Liver (tissue), 9 donors: ENCODE measurements around the gene SH3BP5. TPM values are rescaled to one million over a fixed set of nuclear protein-coding genes. Genes with fewer than 3 reads are reported as not detected.

Experiments
- DNase-seq: peaks from one replicate; pipeline ENCODE4 v3.0.0-alpha.2; 2017; ENCODE audit warnings: low spot score
- H3K27ac ChIP-seq, 2 donors: one replicate each; pipeline ENCODE4 v1.7.0; 2013; ENCODE audit warnings: inconsistent platforms in 2 of 2, low read length in 2 of 2, control low read depth in 1 of 2, low read depth in 1 of 2, mild to moderate bottlenecking in 1 of 2
- H3K27me3 ChIP-seq, 4 donors: one replicate each; pipeline versions ENCODE4 v1.6.1 to v1.7.0; 2013; ENCODE audit warnings: low read length in 3 of 4, inconsistent platforms in 1 of 4, mild to moderate bottlenecking in 1 of 4, moderate library complexity in 1 of 4; ENCODE audit not compliant: control insufficient read depth in 4 of 4, insufficient read depth in 4 of 4
- H3K36me3 ChIP-seq, 4 donors: one replicate each; pipeline versions ENCODE4 v1.6.1 to v1.7.0; 2013; ENCODE audit warnings: low read length in 3 of 4, mild to moderate bottlenecking in 3 of 4, low read depth in 1 of 4, moderate library complexity in 1 of 4; ENCODE audit not compliant: control insufficient read depth in 4 of 4, insufficient read depth in 3 of 4
- H3K4me1 ChIP-seq, 4 donors: one replicate each; pipeline versions ENCODE4 v1.6.1 to v1.7.0; 2013; ENCODE audit warnings: low read length in 3 of 4, mild to moderate bottlenecking in 3 of 4, moderate library complexity in 1 of 4; ENCODE audit not compliant: control insufficient read depth in 4 of 4, insufficient read depth in 4 of 4
- H3K4me3 ChIP-seq, 3 donors: one replicate each; pipeline versions ENCODE4 v1.6.1 to v1.7.0; 2013; ENCODE audit warnings: low read length in 3 of 3, control low read depth in 1 of 3, low read depth in 1 of 3, mild to moderate bottlenecking in 1 of 3
- H3K9ac ChIP-seq, 2 donors: one replicate each; pipeline ENCODE4 v1.7.0; 2013; ENCODE audit warnings: low read length in 2 of 2, mild to moderate bottlenecking in 2 of 2, moderate library complexity in 2 of 2, control low read depth in 1 of 2, low read depth in 1 of 2
- H3K9me3 ChIP-seq, 4 donors: one replicate each; pipeline versions ENCODE4 v1.6.1 to v1.7.0; 2013; ENCODE audit warnings: low read length in 3 of 4; ENCODE audit not compliant: control insufficient read depth in 4 of 4
- ATF3 ChIP-seq: IDR thresholded peaks from 2 replicates; pipeline ENCODE4 v1.6.1; 2016; ENCODE audit warnings: antibody characterized with exemption
- CTCF ChIP-seq: fragments of 150-350 bp; IDR thresholded peaks from 2 replicates; pipeline ENCODE4 v1.5.1; 2017; ENCODE audit warnings: improper control_type of control experiment, low read depth, low read length; ENCODE audit not compliant: missing input control
- EGR1 ChIP-seq, 2 donors: IDR thresholded peaks; 2 replicates each; pipeline ENCODE4 v1.6.1; 2016 to 2018; ENCODE audit warnings: antibody characterized with exemption in 2 of 2, low read depth in 2 of 2
- FOXA1 ChIP-seq: IDR thresholded peaks from 2 replicates; pipeline ENCODE4 v1.6.1; 2016; ENCODE audit warnings: antibody characterized with exemption
- GABPA ChIP-seq, 2 donors: IDR thresholded peaks in 1 of 2; conservative IDR thresholded peaks in 1 of 2; 2 replicates each; pipeline ENCODE4 v1.6.1; 2016; ENCODE audit warnings: antibody characterized with exemption in 2 of 2, mild to moderate bottlenecking in 1 of 2, moderate library complexity in 1 of 2
- HNF4A ChIP-seq, 2 donors: conservative IDR thresholded peaks; 2 replicates each; pipeline ENCODE4 v1.6.1; 2016; ENCODE audit warnings: antibody characterized with exemption in 2 of 2, mild to moderate bottlenecking in 2 of 2
- HNF4G ChIP-seq: IDR thresholded peaks from 2 replicates; pipeline ENCODE4 v1.6.1; 2016; ENCODE audit warnings: antibody characterized with exemption
- JUND ChIP-seq, 2 donors: IDR thresholded peaks; 2 replicates each; pipeline ENCODE4 v1.6.1; 2016; ENCODE audit warnings: antibody characterized with exemption in 2 of 2
- MAX ChIP-seq: IDR thresholded peaks from 2 replicates; pipeline ENCODE4 v1.6.1; 2016; ENCODE audit warnings: antibody characterized with exemption
- RAD21 ChIP-seq, 2 donors: IDR thresholded peaks; 2 replicates each; pipeline ENCODE4 v1.6.1; 2016; ENCODE audit warnings: antibody characterized with exemption in 2 of 2, mild to moderate bottlenecking in 2 of 2
- REST ChIP-seq: IDR thresholded peaks from 2 replicates; pipeline ENCODE4 v1.6.1; 2016; ENCODE audit warnings: antibody characterized with exemption, mild to moderate bottlenecking
- RXRA ChIP-seq, 2 donors: IDR thresholded peaks; 2 replicates each; pipeline ENCODE4 v1.6.1; 2017 to 2018; ENCODE audit warnings: antibody characterized with exemption in 2 of 2, mild to moderate bottlenecking in 1 of 2
- SP1 ChIP-seq: IDR thresholded peaks from 2 replicates; pipeline ENCODE4 v1.6.1; 2018; ENCODE audit warnings: antibody characterized with exemption, mild to moderate bottlenecking
- TAF1 ChIP-seq: conservative IDR thresholded peaks from 2 replicates; pipeline ENCODE4 v1.6.1; 2016; ENCODE audit warnings: antibody characterized with exemption, mild to moderate bottlenecking
- YY1 ChIP-seq: IDR thresholded peaks from 2 replicates; pipeline ENCODE4 v1.6.1; 2016; ENCODE audit warnings: antibody characterized with exemption, mild to moderate bottlenecking
- ZBTB33 ChIP-seq: IDR thresholded peaks from 2 replicates; pipeline ENCODE4 v1.6.1; 2016; ENCODE audit warnings: antibody characterized with exemption
- WGBS: extraction: QIAGEN DNeasy Blood & Tissue Kit; methylation state at CpG from one replicate; pipeline ENCODE4 v1.1.7; 2013; 5-methylcytosine and 5-hydroxymethylcytosine counted together
- polyA plus RNA-seq, 2 donors: library from polyadenylated mRNA; stranded (reverse) in 1 of 2; unstranded in 1 of 2; fragments of 200-250 nt in 1 of 2; fragments of >200 nt in 1 of 2; fragmentation: Nextera tagmentation in 1 of 2; extraction: Ambion mirVana in 1 of 2; gene quantifications; one replicate each; pipeline versions ENCODE4 v1.2.1 to v1.2.3, GENCODE V29; 2013 to 2015
- total RNA-seq, 2 donors: library from RNA; depleted of rRNA; stranded (reverse); fragments of >200 nt; gene quantifications; one replicate each; pipeline ENCODE4 v1.2.3, GENCODE V29; 2014
- donor health status: healthy.
- donor health status: healthy.
- donor health status: healthy.
- donor health status: healthy.
- donor health status: healthy.

SH3BP5 gene
- total and polyA plus RNA-seq, 4 donors = 3.5 to 17.9 (median 11.8) TPM

- no peak overlapping the region for H3K4me3 ChIP-seq
- H3K4me1 ChIP-seq = peaks cover 0 to 11% (median 10%) of the 10 kb centered on the region in 4 donors
- H3K9me3 ChIP-seq = no peaks in the 10 kb centered on the region
- no peak for DNase-seq
- no peak overlapping the region for H3K9ac ChIP-seq
- H3K27me3 ChIP-seq = no peaks in the 10 kb centered on the region
- TF ChIP-seq FOXA1 = no peak
- no peak for TF ChIP-seq RAD21 (IDR thresholded peaks at IDR 0.05)
- TF ChIP-seq MAX = no peak
- TF ChIP-seq TAF1 = no peak
- TF ChIP-seq YY1 = no peak
- no peak for TF ChIP-seq REST
- no peak for TF ChIP-seq GABPA (IDR thresholded peaks at IDR 0.05 in 1 of 2, conservative IDR thresholded peaks at IDR 0.05 in 1 of 2)
- no peak for TF ChIP-seq EGR1 (IDR thresholded peaks at IDR 0.05; ENCODE audit: low read depth in 2 of 2)
- TF ChIP-seq SP1 = no peak
- TF ChIP-seq ATF3 = no peak
- no peak for TF ChIP-seq CTCF
- no peak for TF ChIP-seq HNF4G
- TF ChIP-seq ZBTB33 = no peak
- TF ChIP-seq RXRA (IDR thresholded peaks at IDR 0.05) = no peak
- TF ChIP-seq HNF4A (conservative IDR thresholded peaks at IDR 0.05) = no peak
- 91% methylated on average over 1 of the region's 1 CpG for WGBS
- no peak overlapping the region for H3K27ac ChIP-seq
- H3K36me3 ChIP-seq = no peaks in the 10 kb centered on the region
Measured at GRCh38 chr3:15342945-15343344, 10.6 kb upstream of the SH3BP5 start.

GRCh38 chr3:15342246-15342645, 9.9 kb upstream of the SH3BP5 start:
- WGBS = 87% methylated on average over 3 of the region's 3 CpGs
- no peak overlapping the region for H3K4me3 ChIP-seq
- no peak overlapping the region for H3K27ac ChIP-seq
- H3K4me1 ChIP-seq = peaks cover 0 to 11% (median 10%) of the 10 kb centered on the region in 4 donors
- no peak for DNase-seq
- H3K9ac ChIP-seq = no peak overlapping the region
- H3K9me3 ChIP-seq = no peaks in the 10 kb centered on the region
- no peaks in the 10 kb centered on the region for H3K27me3 ChIP-seq
- no peaks in the 10 kb centered on the region for H3K36me3 ChIP-seq
- TF ChIP-seq REST (no peak), HNF4A (conservative IDR thresholded peaks at IDR 0.05) (no peak), TAF1 (no peak), GABPA (IDR thresholded peaks at IDR 0.05 in 1 of 2, conservative IDR thresholded peaks at IDR 0.05 in 1 of 2) (no peak), HNF4G (no peak), CTCF (no peak), RAD21 (IDR thresholded peaks at IDR 0.05) (no peak), YY1 (no peak), ATF3 (no peak), RXRA (IDR thresholded peaks at IDR 0.05) (no peak), MAX (no peak), EGR1 (IDR thresholded peaks at IDR 0.05; ENCODE audit: low read depth in 2 of 2) (no peak), JUND (IDR thresholded peaks at IDR 0.05) (no peak)
